ENCODE data around the gene NPAS3.

DNA sequence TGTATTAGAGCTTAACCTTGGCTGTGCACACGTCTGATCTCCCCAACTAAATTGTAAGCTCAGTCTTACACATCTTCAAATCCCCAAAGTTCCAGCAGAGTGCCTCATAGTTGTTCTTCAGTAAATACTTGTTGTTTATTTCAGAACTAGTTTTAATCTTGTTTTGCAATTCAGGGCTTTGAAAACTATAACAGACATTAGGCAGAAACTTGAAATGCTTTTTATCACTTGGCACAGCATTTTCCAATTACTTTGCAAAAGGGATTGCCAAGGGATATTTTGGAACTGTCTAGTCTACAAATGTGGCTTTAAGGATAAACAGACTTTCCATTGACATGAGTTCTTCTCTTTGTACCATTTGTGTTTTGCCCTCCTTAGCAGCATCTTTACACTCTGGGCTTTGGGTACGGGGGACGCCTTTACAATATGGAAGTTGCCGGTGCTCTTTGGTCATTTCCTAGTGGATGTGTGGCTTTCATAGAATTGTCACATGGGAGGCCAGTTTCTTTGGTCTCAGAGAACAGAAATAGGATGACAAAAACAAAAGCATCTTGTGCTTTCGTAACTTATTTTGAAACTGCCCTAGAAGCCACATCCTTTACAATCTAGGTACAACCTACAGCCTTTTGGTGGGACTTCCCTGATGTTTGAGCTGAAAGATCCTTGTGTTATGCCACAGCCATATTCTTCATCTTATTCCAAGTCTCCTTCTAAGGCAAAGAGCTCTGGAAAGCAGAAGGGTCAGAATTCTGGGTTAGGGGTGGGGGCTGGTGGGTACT, 96.9 kb downstream of the NPAS3 start:
- no peak for TF ChIP-seq POLR2A (IDR thresholded peaks at IDR 0.05)
- TF ChIP-seq, protein P1, sequence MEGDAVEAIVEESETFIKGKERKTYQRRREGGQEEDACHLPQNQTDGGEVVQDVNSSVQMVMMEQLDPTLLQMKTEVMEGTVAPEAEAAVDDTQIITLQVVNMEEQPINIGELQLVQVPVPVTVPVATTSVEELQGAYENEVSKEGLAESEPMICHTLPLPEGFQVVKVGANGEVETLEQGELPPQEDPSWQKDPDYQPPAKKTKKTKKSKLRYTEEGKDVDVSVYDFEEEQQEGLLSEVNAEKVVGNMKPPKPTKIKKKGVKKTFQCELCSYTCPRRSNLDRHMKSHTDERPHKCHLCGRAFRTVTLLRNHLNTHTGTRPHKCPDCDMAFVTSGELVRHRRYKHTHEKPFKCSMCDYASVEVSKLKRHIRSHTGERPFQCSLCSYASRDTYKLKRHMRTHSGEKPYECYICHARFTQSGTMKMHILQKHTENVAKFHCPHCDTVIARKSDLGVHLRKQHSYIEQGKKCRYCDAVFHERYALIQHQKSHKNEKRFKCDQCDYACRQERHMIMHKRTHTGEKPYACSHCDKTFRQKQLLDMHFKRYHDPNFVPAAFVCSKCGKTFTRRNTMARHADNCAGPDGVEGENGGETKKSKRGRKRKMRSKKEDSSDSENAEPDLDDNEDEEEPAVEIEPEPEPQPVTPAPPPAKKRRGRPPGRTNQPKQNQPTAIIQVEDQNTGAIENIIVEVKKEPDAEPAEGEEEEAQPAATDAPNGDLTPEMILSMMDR (IDR thresholded peaks at IDR 0.05), result no peak
